ENCODE results near the gene GTF2I. TPM values are rescaled to one million over a fixed set of nuclear protein-coding genes. Genes with fewer than 3 reads are reported as not detected.
"Not testable (repeated sequence)": the region's sequence is repeated elsewhere in the genome, so short reads cannot be mapped to it uniquely, and the experiment has no call there.

GTF2I gene
- total and polyA plus RNA-seq, 9 donors: 49.7 to 232 (median 204) TPM

DNA sequence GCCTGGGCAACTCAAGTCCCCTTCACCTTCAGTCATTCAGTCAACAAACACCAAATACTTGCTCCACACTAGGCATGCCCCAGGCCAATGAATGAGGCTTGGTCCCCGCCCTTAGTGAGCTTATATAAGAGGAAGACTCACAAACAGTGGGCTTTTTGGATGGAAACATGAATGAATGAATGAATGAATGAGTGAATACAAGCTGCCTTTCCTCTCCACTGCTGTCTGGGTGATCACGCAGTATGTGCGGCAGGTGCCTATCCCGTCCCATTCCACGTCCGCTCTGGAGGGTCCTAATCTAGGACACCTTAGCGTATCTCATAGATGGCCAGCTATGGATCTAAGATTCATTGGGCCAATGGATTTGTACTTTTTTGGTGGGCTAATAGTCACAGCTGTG lies 19.8 kb upstream of the GTF2I start:
- peaks cover 2% of the 10 kb centered on the region for H3K4me1 ChIP-seq (ENCODE audit: insufficient read depth)
- WGBS, 3 donors: 96 to 98% (median 98%) methylated on average over 7 of the region's 7 CpGs
- no peaks in the 10 kb centered on the region for H3K27me3 ChIP-seq
- H3K9me3 ChIP-seq: no peaks in the 10 kb centered on the region
- no peak overlapping the region for H3K4me3 ChIP-seq
- TF ChIP-seq CTCF (IDR thresholded peaks at IDR 0.05): no peak
- no peak for TF ChIP-seq POLR2A (IDR thresholded peaks at IDR 0.05)
- intact Hi-C loops (cut with DNase I): no loop called here
- no peak for DNase-seq
- H3K36me3 ChIP-seq: no peaks in the 10 kb centered on the region
- H3K27ac ChIP-seq: no peak overlapping the region

DNA sequence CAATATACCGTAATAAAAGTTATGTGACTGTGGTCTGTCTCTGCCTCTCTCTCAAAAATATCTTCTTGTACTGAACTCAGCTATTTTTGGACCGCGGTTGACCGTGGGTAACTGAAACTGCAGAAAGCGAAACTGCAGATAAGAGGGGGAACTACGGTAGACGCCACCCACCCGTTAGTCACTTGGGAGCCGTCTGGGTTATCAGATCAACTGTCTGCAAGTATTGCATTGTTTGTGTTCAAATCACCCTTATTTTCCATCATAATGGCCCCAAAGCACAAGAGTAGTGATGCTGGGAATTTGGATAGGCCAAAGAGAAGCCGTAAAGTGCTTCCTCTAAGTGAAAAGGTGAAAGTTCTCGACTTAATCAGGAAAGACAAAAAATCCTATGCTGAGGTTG lies 7.5 kb upstream of the GTF2I start:
- 6 to 10% (median 8%) methylated on average over 10 to 11 of the region's 11 CpGs for WGBS, 3 donors
- not testable (repeated sequence) for H3K27ac ChIP-seq; H3K27me3 ChIP-seq; H3K4me1 ChIP-seq (ENCODE audit: insufficient read depth); H3K9me3 ChIP-seq; H3K4me3 ChIP-seq; H3K36me3 ChIP-seq
- peak in 2 of 5 donors; percentile 31 to 46 for DNase-seq
- intact Hi-C loops (cut with DNase I): loop anchor here in 1 of 4 donors (10.0 kb wide), 1 partner anchor 335 kb away; no protein-coding TSS in a partner anchor

DNA sequence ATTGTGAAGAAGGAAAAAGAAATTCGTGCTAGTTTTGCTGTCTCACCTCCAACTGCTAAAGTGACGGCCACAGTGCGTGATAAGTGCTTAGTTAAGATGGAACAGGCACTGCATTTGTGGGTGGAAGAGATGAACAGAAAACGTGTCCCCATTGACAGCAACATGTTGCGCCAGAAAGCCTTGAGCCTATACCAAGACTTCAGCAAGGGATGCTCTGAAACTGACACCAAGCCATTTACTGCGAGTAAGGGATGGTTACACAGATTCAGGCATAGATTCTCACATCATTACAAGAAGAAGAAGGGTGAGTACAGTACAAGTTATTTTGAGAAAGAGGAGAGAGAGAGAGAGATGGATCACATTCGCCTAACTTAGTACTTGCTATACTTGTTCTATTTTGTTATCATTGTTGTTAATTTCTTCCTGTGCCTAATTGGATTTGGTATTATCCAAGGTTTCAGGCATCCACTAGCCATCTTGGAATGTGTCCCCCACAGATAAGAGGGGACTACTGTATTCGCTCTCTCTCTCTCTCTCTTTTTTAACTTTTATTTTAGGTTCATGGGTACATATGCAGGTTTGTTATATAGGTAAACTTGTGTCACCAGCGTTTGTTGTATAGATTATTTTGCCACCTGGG lies 6.9 kb upstream of the GTF2I start:
- H3K9me3 ChIP-seq; H3K27me3 ChIP-seq; H3K4me1 ChIP-seq (ENCODE audit: insufficient read depth); H3K4me3 ChIP-seq; H3K36me3 ChIP-seq; DNase-seq; H3K27ac ChIP-seq: not testable (repeated sequence)
- intact Hi-C loops (cut with DNase I): loop anchor here in 1 of 4 donors (10.0 kb wide), 1 partner anchor 334 kb away; no protein-coding TSS in a partner anchor
- WGBS, 3 donors: 64 to 77% (median 70%) methylated on average over 6 to 9 of the region's 9 CpGs

GRCh38 chr7:74651133-74651504 lies 6.4 kb upstream of the GTF2I start:
- DNase-seq; H3K4me1 ChIP-seq (ENCODE audit: insufficient read depth); H3K9me3 ChIP-seq; H3K27me3 ChIP-seq; H3K4me3 ChIP-seq; H3K36me3 ChIP-seq; H3K27ac ChIP-seq: not testable (repeated sequence)
- intact Hi-C loops (cut with DNase I): loop anchor here in 1 of 4 donors (10.0 kb wide), 1 partner anchor 334 kb away; no protein-coding TSS in a partner anchor
- 87 to 89% (median 88%) methylated on average over 12 of the region's 12 CpGs for WGBS, 3 donors

DNA sequence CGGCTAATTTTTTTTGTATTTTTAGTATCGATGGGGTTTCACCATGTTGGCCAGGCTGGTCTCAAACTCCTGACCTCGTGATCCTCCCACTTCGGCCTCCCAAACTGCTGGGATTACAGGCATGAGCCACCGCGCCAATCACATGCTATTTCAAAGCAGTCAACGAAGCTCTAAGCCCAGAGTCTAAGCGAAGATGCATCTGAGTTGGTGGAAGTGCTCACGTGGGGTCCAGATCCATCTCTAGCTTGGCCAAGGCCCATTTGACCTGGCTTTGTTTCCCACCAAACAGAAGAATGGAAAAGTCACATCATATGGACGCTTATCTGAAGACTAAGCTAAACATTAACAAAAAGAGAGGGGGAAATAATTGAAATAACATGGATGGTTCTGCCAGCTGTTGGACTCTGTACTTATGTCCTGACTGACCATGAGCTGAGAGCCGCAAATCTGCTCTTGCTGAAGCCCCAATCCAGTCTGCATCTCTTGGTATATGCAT lies 3.8 kb upstream of the GTF2I start:
- no peak overlapping the region for H3K27ac ChIP-seq
- intact Hi-C loops (cut with DNase I): loop anchor here in 1 of 4 donors (10.0 kb wide), 1 partner anchor 331 kb away; no protein-coding TSS in a partner anchor
- WGBS, 3 donors: 85 to 91% (median 91%) methylated on average over 11 of the region's 11 CpGs

More for the DNA sequence above, 3.8 kb upstream of the GTF2I start:
- H3K36me3 ChIP-seq: no peaks in the 10 kb centered on the region
- H3K9me3 ChIP-seq: no peaks in the 10 kb centered on the region
- no peak for DNase-seq
- H3K4me1 ChIP-seq (ENCODE audit: insufficient read depth): no peaks in the 10 kb centered on the region
- H3K4me3 ChIP-seq: no peak overlapping the region
- H3K27me3 ChIP-seq: no peaks in the 10 kb centered on the region
- no peak for TF ChIP-seq CTCF (IDR thresholded peaks at IDR 0.05)
- no peak for TF ChIP-seq POLR2A (IDR thresholded peaks at IDR 0.05)
- TF ChIP-seq EP300 (IDR thresholded peaks at IDR 0.05): no peak
